Cerebellar nuclear complex (tissue), 1 donor: ENCODE data around the gene DDX19B.
"Not testable (repeated sequence)": the region's sequence is repeated elsewhere in the genome, so short reads cannot be mapped to it uniquely, and the experiment has no call there.

Source experiments
- DNase-seq, 2 experiments: peaks; one replicate each; lab custom pipeline; 2025; lab: John Stamatoyannopoulos, UW

The DDX19B gene

GRCh38 chr16:70287304-70287971 is 11.5 kb upstream of the DDX19B start:
- DNase-seq = not testable (repeated sequence)

DNA sequence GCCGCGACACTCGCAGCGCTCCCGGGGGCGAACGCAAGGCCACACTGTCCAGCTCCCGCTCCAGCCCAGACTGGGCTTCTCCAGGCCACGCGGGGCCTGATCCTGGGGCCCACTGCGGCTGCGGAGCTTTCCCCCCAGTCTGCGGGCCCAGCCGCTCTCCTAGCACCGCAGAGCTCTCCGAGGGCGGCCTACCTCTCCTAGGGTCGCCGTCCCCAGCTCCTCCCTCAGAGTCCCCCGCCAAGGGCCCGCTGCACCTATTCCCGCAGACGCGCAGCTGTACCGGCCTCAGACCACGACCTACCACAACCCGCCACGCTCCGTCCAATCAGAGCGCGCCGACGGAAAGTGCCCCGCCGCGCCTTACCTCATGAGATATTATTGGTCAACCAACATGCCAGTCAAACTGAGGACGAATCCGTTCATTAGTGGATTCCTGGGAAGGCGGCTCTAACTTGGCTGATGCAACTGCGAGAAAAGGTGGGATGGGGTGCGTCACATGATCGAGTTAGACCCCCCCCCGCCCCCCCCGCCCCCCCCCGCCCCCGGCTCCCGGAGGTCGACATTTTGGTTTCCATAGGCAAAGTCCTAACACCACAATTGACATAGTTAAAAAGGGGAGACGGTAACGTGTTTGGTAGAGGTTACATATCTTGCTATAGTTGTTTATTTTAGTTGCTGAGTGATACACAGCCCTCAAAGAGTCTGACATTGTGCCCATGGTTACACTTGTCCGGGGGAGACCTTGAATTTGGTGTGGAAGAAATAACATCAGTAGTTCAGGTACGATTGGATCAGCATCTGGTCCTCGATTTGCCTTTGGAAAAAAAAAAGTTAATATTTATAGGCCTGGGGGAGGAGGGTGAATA is 9.5 kb upstream of the DDX19B start, which contains the start of gene AARS1:
AARS1 (minus strand) TSS at position 278 of the 866 bp plus-strand sequence. CDS start 6,743 bp downstream, outside the sequence.
- peak; percentile 89 to 91 for DNase-seq

DNA sequence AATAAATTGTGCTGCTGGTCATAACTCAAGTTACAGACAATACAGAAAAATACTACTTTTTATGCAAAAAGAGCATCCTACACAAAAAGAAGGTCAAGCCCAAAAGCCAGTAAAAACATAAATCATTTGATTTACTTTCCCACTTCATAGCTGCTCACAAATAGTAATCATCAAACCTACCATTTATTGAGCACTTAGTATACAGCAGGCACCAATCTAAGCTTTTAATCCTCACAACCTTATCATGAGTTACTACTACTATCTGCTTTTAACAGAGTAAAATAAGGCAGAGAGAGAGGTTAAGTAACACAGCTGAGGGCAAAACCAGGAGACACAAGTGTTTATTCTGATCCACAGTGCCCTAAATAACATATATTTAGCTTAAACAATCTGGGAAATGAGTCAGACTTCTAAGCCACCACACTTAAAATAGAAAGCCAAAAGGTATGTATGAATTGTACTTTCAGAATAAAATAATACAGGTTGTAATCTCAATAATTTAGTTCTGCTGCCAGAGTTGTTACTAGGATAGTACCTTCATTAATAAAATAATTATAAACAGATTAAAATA is 8.0 kb upstream of the DDX19B start:
- DNase-seq = no peak

DNA sequence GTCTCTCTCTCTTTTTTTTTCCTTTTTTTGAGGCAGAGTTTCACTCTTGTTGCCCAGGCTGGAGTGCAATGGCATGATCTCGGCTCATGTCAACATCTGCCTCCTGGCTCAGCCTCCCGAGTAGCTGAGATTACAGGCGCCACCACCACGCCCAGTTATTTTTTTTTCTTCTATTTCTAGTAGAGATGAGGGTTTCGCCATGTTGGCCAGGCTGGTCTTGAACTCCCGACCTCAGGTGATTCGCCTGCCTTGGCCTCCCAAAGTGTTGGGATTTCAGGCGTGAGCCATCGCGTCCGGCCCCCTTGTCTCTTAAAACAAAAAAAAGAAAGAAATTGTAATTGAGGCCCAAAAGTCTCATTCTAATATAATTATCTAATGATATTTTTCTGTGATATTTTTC is 6.8 kb upstream of the DDX19B start:
- not testable (repeated sequence) for DNase-seq

DNA sequence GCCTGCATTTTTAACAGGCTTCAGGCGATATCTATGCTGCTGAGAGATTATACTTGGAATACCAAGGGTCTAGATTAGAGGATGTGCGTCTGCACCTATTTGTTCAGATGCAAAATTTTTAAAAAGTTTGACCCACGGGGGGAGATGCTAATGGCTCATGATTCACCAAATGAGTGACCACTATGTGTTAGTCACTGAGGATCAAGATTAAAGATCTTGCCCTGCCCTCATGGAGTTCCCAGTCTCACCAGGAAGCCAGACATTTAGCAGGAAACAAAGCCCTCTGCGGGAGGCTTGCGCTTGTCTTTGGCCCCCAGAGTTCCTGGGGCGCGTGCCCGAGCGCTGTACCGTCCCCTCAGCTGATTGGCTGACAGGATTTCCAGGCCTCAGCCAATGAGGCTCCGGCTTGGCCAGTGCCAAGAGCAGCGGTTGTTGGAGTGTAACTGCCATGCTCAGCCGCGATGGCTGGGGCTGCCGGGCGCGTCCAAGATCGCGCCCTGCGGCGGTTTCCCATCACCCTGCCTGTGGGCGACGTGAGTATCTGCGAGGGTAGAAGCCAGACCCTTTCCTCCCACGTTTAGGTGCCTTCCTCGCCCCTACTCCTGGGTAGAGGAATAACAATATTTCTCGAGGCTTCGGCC is 4.5 kb upstream of the DDX19B start:
- DNase-seq = no peak

- DNase-seq = no peak
Observed at GRCh38 chr16:70295634-70296033, 3.4 kb upstream of the DDX19B start.

DNA sequence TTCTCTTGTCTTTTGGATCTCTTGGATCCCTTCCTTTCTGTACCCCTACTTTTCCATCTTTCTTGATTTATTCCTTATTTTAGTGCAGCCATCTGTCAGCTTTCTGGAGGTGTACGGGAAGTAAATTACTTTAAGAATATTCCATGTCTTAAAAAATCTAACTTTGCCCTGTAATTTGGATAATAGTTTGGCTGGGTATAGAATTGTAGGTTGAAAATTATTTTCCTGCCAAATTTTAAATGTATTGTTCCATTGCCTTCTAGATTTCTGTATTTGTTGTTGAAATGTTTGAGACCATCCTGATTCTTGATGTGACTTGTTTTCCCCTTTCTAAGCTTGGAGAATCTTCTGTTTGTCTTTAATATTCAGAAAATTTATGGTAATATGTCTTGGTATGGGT is 2.1 kb downstream of the DDX19B start:
- no peak for DNase-seq

GRCh38 chr16:70302745-70303144 is 3.8 kb downstream of the DDX19B start:
- DNase-seq = no peak

DNA sequence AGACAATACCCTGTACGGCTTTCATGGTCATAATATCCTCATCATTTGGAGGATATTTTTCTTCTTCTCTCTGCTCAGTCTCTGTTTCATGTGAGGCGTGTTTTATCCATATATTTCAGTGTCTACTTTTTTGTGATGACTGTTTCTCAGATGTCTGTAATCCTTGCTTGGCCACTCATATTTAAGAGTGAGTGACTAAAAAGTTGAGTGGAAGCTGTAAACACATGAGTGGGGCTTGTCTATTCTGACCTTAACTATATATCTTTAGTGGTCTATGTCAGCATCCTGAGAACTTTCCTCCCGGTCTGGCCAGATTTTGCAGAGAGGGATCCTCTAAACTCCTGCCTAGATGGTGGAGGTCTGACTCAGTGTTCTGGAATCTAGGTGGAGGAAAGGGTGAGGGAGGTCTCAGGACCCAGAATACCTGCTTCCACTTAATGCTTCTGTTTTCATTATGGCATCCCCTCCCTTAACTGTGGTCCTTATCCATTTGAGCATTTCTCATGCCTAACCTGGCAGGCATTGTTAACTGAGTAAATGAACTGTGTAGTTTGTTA is 6.0 kb downstream of the DDX19B start:
- DNase-seq = no peak

- no peak for DNase-seq
Observed at GRCh38 chr16:70306880-70307279, 7.9 kb downstream of the DDX19B start.

DNA sequence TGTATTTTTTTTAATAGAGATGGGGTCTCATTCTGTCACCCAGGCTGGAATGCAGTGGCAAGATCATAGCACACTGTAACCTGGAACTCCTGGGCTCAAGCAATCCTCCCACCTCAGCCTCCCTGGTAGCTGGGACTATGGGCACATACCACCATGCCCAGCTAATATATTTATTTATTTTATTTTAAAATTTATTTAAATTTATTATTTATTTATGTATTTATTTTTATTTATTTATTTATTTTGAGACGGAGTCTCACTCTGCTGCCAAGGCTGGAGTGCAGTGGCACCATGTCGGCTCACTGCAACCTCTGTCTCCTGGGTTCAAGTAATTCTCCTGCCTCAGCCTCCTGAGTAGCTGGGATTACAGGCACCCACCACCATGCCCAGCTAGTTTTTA is 8.7 kb downstream of the DDX19B start:
- not testable (repeated sequence) for DNase-seq

GRCh38 chr16:70320121-70320520 is 21.1 kb downstream of the DDX19B start:
- no peak for DNase-seq

GRCh38 chr16:70324998-70325747 is 26.2 kb downstream of the DDX19B start:
- DNase-seq = no peak

DNA sequence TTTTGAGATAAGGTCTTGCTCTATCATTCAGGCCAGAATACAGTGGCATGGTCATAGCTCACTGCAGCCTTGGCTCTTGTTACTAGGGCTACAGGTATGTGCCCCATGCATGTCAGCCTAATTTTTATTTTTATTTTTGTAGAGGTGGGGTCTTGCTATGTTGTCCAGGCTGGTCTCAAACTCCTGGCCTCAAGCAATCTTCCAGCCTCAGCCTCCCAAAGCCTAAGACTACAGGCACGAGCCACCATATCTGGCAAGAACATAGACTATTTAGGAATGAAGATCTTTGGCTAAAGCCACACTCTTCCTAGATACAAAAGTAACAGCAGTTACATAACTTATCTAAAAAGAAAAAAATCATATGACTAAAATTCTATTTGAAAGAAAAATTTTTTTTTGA is 32.1 kb downstream of the DDX19B start:
- no peak for DNase-seq

- no peak for DNase-seq
Observed at GRCh38 chr16:70331588-70332358, 32.8 kb downstream of the DDX19B start.

DNA sequence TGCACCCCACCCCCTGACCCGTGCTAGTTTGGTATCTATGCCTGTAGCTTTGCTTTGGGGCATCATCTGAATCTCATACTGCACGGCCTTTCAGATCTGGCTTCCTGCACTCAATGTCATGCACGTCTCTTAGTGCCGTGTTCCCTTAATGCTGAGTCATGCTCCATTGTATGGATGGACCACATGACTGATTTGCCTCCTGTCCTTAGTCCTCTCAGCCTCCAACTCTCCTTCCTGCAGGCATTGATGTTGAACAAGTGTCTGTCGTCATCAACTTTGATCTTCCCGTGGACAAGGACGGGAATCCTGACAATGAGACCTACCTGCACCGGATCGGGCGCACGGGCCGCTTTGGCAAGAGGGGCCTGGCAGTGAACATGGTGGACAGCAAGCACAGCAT is 33.7 kb downstream of the DDX19B start:
- not testable (repeated sequence) for DNase-seq

GRCh38 chr16:70337814-70338213 is 38.8 kb downstream of the DDX19B start:
- no peak for DNase-seq

DNA sequence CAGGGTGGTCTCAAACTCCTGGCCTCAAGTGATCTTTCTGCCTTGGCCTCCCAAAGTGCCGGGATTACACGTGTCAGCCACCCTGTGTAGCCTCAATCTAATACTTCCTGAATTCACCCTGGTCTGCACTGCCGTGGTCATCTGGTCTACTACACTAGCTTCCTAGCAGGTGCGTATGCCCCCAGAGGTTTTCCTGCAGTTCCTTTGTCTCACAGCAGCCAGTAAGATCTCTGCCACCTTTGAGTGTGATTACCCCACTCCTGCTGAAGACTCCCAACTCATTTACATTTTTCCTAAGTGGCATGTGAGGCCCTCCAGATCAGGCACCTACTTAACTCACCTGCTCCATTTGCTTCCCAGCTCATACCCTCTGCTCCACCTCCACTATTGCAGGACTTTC is 42.6 kb downstream of the DDX19B start:
- no peak for DNase-seq

- DNase-seq = no peak
Observed at GRCh38 chr16:70342016-70342415, 43.0 kb downstream of the DDX19B start.

DNA sequence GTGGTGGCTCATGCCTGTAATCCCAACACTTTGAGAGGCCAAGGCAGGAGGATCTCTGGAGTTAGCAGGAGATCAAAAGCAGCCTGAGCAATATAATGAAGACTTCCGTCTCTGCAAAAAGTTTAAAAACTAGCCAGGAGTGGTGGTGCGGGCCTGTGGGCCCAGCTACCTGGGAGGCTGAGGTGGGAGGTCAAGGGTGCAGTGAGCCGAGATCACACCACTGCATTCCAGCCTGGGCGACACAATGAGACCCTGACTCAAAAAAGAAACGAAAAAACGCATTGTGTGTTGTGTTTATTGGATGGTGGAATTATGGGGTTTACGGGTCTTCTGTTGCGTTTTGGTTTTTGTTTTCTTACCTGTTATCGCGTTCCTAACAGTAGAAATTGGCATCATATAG is 46.9 kb downstream of the DDX19B start:
- no peak for DNase-seq

- no peak for DNase-seq
Observed at GRCh38 chr16:70348991-70349390, 50.0 kb downstream of the DDX19B start.
